ENCODE measurements around the gene SIPA1L3.

The SIPA1L3 gene

DNA sequence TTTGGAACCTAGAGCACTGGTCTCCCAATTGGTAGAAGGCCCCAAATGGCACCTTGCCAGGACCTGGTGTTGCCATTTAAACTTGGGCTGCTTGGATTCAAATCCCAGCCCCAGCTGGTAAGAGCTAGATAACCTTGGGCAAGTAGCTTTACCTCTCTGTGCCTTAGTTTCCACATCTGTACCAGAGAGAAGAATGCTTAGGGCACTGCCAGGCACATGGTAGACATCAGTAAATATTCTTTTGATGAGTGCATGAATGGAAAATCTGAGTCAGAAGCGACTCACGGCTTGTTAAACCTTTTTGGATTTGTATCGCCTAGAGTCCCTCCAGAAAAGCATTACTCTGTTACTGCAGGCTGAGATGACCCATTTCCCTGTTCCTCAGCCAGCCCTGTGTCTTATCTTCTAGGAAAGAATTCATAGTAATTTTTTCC, 90.9 kb downstream of the SIPA1L3 start:
- H3K27ac ChIP-seq = no peak overlapping the region
- TF ChIP-seq ZFX (IDR thresholded peaks at IDR 0.05) = no peak
- TF ChIP-seq, protein P1, sequence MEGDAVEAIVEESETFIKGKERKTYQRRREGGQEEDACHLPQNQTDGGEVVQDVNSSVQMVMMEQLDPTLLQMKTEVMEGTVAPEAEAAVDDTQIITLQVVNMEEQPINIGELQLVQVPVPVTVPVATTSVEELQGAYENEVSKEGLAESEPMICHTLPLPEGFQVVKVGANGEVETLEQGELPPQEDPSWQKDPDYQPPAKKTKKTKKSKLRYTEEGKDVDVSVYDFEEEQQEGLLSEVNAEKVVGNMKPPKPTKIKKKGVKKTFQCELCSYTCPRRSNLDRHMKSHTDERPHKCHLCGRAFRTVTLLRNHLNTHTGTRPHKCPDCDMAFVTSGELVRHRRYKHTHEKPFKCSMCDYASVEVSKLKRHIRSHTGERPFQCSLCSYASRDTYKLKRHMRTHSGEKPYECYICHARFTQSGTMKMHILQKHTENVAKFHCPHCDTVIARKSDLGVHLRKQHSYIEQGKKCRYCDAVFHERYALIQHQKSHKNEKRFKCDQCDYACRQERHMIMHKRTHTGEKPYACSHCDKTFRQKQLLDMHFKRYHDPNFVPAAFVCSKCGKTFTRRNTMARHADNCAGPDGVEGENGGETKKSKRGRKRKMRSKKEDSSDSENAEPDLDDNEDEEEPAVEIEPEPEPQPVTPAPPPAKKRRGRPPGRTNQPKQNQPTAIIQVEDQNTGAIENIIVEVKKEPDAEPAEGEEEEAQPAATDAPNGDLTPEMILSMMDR (conservative IDR thresholded peaks at IDR 0.05) = no peak

DNA sequence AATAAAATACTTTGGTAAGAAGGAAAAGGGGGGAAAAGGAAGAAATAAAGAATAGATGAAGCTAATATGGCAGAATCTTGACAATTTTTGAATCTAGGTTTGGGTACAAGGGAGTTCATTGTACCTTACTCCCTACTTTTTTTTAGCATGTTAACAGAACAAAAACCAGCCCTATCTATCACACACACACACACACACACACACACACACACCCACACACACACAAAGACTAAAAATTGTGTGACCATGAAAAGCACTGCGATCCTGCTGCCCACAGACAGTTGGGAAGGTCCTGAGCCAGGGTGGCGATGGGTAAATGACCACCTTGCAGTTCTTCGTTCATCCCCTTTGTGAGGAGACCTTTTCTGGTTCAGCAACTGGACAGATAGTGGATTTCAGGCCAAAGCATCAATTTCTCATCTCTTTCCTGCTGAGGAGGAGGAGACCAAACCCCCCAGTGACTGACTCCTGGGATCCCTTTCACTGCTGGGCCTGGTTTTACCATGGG, 91.8 kb downstream of the SIPA1L3 start:
- H3K27ac ChIP-seq = no peak overlapping the region
- TF ChIP-seq ZFX (IDR thresholded peaks at IDR 0.05) = no peak
- TF ChIP-seq, protein P1 (conservative IDR thresholded peaks at IDR 0.05) = no peak

DNA sequence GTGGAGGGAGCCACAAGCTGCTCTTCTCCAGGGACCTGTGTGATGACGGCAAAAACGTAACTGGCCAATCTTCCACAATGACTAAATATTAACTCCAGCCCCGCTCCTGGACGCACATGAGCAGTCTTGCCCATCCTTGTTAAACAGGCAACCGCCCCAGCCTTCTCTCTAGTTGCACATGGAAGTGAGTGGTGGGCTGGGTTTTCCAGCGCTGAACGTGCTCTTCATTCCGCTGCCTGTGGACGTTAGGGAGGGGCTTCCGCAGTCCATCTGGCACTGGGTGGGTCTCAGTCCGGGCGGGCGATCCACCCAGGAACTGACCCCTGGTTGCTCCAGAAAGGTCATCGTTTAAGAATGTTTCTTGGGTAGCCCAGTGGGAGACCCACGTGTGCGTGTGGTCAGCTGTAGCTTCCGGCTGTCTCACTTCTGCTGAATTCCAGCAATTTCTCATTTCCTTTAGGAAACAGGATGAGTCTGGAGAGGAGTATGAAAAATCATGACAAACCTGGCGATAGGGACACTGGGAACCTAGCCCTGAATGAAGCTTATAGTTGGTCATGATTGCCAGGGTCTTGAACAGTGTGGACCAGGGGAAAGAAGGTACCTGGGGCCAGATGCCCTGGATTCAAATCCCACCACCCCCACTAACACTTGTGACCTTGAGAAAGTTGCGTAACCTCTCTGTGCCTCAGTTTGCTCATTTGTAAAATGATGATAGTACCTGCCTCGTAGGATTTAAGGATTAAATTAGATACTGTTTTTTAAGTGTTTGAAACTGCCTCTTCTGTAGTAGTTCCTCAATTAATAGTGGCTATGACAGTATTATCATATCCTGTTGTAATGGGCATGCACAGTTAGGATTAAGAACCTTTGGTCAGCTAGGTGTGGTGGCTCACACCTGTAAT, 92.6 kb downstream of the SIPA1L3 start:
- no peak overlapping the region for H3K27ac ChIP-seq
- no peak for TF ChIP-seq ZFX (IDR thresholded peaks at IDR 0.05)
- TF ChIP-seq, protein P1 (conservative IDR thresholded peaks at IDR 0.05) = no peak

DNA sequence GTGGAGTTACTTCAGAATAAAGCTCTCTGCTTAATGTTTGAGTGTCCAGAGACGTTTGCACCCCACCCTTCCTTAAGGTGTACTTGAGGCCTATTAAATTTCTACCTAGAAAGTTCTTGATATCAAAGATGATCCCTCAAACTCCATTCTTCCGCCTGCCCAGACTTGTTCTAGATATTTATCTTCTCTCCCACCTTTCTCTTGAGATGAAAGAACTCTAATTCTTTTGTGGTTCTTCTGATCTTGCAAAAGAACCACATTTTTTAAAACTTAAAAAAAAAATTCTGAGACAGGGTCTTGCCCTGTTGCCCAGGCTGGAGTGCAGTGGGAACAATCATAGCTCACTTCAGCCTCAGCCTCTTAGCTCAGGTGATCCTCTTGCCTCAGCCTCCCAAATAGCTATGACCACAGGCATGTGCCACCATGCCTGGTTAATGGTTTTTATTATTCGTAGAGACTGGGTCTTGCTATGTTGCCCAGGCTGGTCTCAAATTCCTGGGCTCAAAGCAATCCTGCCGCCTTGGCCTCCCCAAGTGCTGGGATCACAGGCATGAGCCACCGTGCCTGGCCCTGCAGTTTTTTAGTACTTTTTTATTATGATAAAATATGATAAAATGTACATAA, 94.3 kb downstream of the SIPA1L3 start:
- H3K27ac ChIP-seq = no peak overlapping the region
- TF ChIP-seq, protein P1 (conservative IDR thresholded peaks at IDR 0.05) = no peak
- TF ChIP-seq ZFX (IDR thresholded peaks at IDR 0.05) = no peak

DNA sequence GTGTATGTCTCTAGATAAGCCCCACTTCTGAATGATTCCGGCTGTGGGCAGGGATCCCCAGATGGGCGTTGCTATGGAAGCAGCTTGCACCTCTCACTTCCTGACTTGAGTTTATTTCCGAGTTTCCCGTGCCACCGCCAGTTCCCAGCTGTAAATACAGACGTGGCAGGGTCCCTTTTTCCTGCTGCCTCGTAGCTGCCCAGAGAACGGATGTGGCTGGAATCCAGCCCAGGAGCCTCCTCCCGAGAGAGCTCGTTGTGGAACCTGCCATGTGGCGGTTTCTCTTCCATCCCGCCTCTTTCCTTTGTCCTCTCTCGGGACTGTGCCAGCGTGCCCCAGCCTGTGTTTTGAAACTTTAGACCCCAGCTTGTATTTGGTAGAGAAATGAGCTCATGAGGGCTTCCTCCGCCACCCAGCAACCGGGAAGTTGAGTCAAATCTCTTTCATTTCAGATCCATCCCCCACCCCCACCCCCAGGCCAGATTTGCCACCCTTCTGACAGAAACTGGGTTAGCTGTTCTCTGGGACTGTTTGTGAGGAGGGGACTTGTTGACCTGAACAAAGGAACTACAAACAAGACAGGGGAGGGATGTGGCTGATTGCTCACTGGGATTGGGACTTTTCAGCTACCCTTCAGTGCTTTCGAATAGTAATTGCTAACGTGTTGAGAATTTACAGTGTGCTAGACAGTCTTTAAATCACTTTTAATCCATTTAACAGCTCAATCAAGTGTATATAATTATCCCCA, 96.6 kb downstream of the SIPA1L3 start:
- TF ChIP-seq, protein P1 (conservative IDR thresholded peaks at IDR 0.05) = no peak
- TF ChIP-seq ZFX (IDR thresholded peaks at IDR 0.05) = no peak
- peak overlapping the region; percentile 56 for H3K27ac ChIP-seq

DNA sequence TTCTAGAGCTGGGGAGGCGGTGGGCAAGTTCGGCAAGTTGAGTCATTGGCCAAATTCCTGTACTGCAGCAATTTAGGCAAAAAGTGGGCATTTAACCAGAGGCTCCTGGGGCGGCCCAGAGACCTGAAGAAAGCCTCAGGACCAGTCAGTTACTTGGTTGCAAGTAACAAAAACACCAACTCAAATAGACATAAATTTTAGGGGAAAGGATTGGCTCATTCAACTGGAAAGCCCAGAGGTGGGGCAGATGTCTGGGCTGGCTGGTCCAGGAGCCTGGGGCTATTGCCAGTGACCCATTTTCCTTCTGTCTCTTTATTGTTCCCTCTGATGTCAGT, 97.1 kb downstream of the SIPA1L3 start:
- H3K27ac ChIP-seq = peak overlapping the region; percentile 56
- TF ChIP-seq, protein P1 (conservative IDR thresholded peaks at IDR 0.05) = no peak
- no peak for TF ChIP-seq ZFX (IDR thresholded peaks at IDR 0.05)

Measured in C4-2B (cell line).